Thymus (tissue), 11 donors: ENCODE data around the gene GATB. TPM values are rescaled to one million over a fixed set of nuclear protein-coding genes. Genes with fewer than 3 reads are reported as not detected.

Source experiments
- DNase-seq, 9 donors: peaks; one replicate each; pipeline ENCODE4 v3.0.0-alpha.2; 2013; ENCODE audit warnings: low spot score in 9 of 9, low read depth in 6 of 9, missing footprints in 1 of 9
- H3K27ac ChIP-seq, 2 donors: one replicate each; pipeline ENCODE4 v1.5.1; 2013; ENCODE audit warnings: control low read depth in 1 of 2, low read depth in 1 of 2, low read length in 1 of 2, mild to moderate bottlenecking in 1 of 2, moderate library complexity in 1 of 2
- H3K27me3 ChIP-seq, 2 donors: one replicate each; pipeline ENCODE4 v1.5.1; 2013; ENCODE audit warnings: low read length in 1 of 2; ENCODE audit not compliant: control insufficient read depth in 2 of 2, insufficient read depth in 1 of 2
- H3K36me3 ChIP-seq, 2 donors: one replicate each; pipeline ENCODE4 v1.5.1; 2013; ENCODE audit warnings: low read length in 1 of 2, mild to moderate bottlenecking in 1 of 2, moderate library complexity in 1 of 2; ENCODE audit not compliant: control insufficient read depth in 2 of 2, insufficient read depth in 2 of 2
- H3K4me1 ChIP-seq, 2 donors: one replicate each; pipeline ENCODE4 v1.5.1; 2013; ENCODE audit warnings: low read length in 2 of 2; ENCODE audit not compliant: control insufficient read depth in 2 of 2, insufficient read depth in 2 of 2
- H3K4me3 ChIP-seq, 2 donors: one replicate each; pipeline ENCODE4 v1.5.1; 2013; ENCODE audit warnings: low read length in 2 of 2, control low read depth in 1 of 2, mild to moderate bottlenecking in 1 of 2
- H3K9me3 ChIP-seq, 2 donors: one replicate each; pipeline ENCODE4 v1.5.1; 2013; ENCODE audit warnings: low read length in 1 of 2, mild to moderate bottlenecking in 1 of 2; ENCODE audit not compliant: control insufficient read depth in 2 of 2, insufficient read depth in 1 of 2
- WGBS: extraction: QIAGEN DNeasy Blood & Tissue Kit; methylation state at CpG from one replicate; pipeline ENCODE4 v1.1.7; 2013; 5-methylcytosine and 5-hydroxymethylcytosine counted together
- polyA plus RNA-seq: library from polyadenylated mRNA; stranded (reverse); fragments of 200-250 nt; gene quantifications from one replicate; pipeline ENCODE4 v1.2.3, GENCODE V29; 2013
- total RNA-seq: library from RNA; stranded (reverse); fragments of 120-200 nt; gene quantifications from one replicate; pipeline ENCODE4 v1.2.4, GENCODE V29; 2013
- donor health status: healthy.

Gene GATB
- total and polyA plus RNA-seq, 2 donors, result 14.5 to 17.6 TPM

GRCh38 chr4:151689211-151689991, 71.4 kb downstream of the GATB start:
- 95% methylated on average over 10 of the region's 10 CpGs for WGBS

GRCh38 chr4:151688785-151689043, 72.1 kb downstream of the GATB start:
- Histone ChIP-seq H3K4me1 (peaks cover 0 to 31% of the 10 kb centered on the region in 2 donors), H3K27me3 (no peaks in the 10 kb centered on the region), H3K9me3 (no peaks in the 10 kb centered on the region), H3K36me3 (peaks cover 7 to 10% of the 10 kb centered on the region in 2 donors), H3K4me3 (no peak overlapping the region), H3K27ac (peak overlapping the region in 1 of 2 donors; percentile 50)
- DNase-seq, result no peak

More at GRCh38 chr4:151689211-151689991, 71.4 kb downstream of the GATB start:
- no peaks in the 10 kb centered on the region for H3K27me3 ChIP-seq
- peak overlapping the region in 1 of 2 donors; percentile 41 for H3K27ac ChIP-seq
- H3K4me3 ChIP-seq, result no peak overlapping the region
- H3K9me3 ChIP-seq, result no peaks in the 10 kb centered on the region
- H3K36me3 ChIP-seq, result peaks cover 7 to 10% of the 10 kb centered on the region in 2 donors
- no peak for DNase-seq
- H3K4me1 ChIP-seq, result peaks cover 0 to 31% of the 10 kb centered on the region in 2 donors

GRCh38 chr4:151688003-151688784, 72.6 kb downstream of the GATB start:
- WGBS, result 85% methylated on average over 14 of the region's 14 CpGs
- H3K27me3 ChIP-seq, result no peaks in the 10 kb centered on the region
- peaks cover 0 to 31% of the 10 kb centered on the region in 2 donors for H3K4me1 ChIP-seq
- peaks cover 7 to 10% of the 10 kb centered on the region in 2 donors for H3K36me3 ChIP-seq
- H3K4me3 ChIP-seq, result no peak overlapping the region
- no peaks in the 10 kb centered on the region for H3K9me3 ChIP-seq
- peak overlapping the region in 1 of 2 donors; percentile 32 for H3K27ac ChIP-seq
- no peak for DNase-seq

GRCh38 chr4:151687021-151687640, 73.7 kb downstream of the GATB start:
- 94% methylated on average over 11 of the region's 11 CpGs for WGBS
- no peak for DNase-seq
- Histone ChIP-seq H3K4me1 (peaks cover 0 to 31% of the 10 kb centered on the region in 2 donors), H3K27me3 (no peaks in the 10 kb centered on the region), H3K27ac (no peak overlapping the region), H3K9me3 (no peaks in the 10 kb centered on the region), H3K4me3 (no peak overlapping the region), H3K36me3 (peaks cover 10% of the 10 kb centered on the region in 2 donors)

GRCh38 chr4:151685303-151685702, 75.5 kb downstream of the GATB start:
- no peak overlapping the region for H3K4me3 ChIP-seq
- no peak for DNase-seq

GRCh38 chr4:151681085-151681484, 79.7 kb downstream of the GATB start:
- WGBS, result 98% methylated on average over 4 of the region's 4 CpGs
- peaks cover 0 to 15% of the 10 kb centered on the region in 2 donors for H3K36me3 ChIP-seq

More at GRCh38 chr4:151685303-151685702, 75.5 kb downstream of the GATB start:
- Histone ChIP-seq H3K27ac (no peak overlapping the region), H3K36me3 (peaks cover 7 to 12% of the 10 kb centered on the region in 2 donors), H3K27me3 (no peaks in the 10 kb centered on the region), H3K9me3 (no peaks in the 10 kb centered on the region), H3K4me1 (peaks cover 0 to 23% of the 10 kb centered on the region in 2 donors)
- WGBS, result 75% methylated on average over 5 of the region's 5 CpGs

GRCh38 chr4:151679231-151679630, 81.6 kb downstream of the GATB start:
- Histone ChIP-seq H3K36me3 (peaks cover 0 to 15% of the 10 kb centered on the region in 2 donors), H3K4me1 (peaks cover 0 to 3% of the 10 kb centered on the region in 2 donors), H3K27me3 (no peaks in the 10 kb centered on the region), H3K9me3 (no peaks in the 10 kb centered on the region), H3K27ac (no peak overlapping the region), H3K4me3 (no peak overlapping the region)
- no peak for DNase-seq
- WGBS, result 93% methylated on average over 8 of the region's 8 CpGs

More at GRCh38 chr4:151681085-151681484, 79.7 kb downstream of the GATB start:
- no peak for DNase-seq
- Histone ChIP-seq H3K4me1 (peaks cover 0 to 3% of the 10 kb centered on the region in 2 donors), H3K27me3 (no peaks in the 10 kb centered on the region), H3K9me3 (no peaks in the 10 kb centered on the region), H3K4me3 (no peak overlapping the region), H3K27ac (no peak overlapping the region)

GRCh38 chr4:151678048-151678872, 82.5 kb downstream of the GATB start:
- 86% methylated on average over 14 of the region's 14 CpGs for WGBS
- Histone ChIP-seq H3K36me3 (peaks cover 0 to 15% of the 10 kb centered on the region in 2 donors), H3K9me3 (no peaks in the 10 kb centered on the region), H3K27ac (peak overlapping the region in 1 of 2 donors; percentile 24), H3K4me3 (no peak overlapping the region), H3K4me1 (peaks cover 0 to 7% of the 10 kb centered on the region in 2 donors), H3K27me3 (no peaks in the 10 kb centered on the region)
- DNase-seq, result no peak
